HepG2 (cell line): Measurements from ENCODE around the gene SIVA1. TPM values are rescaled to one million over a fixed set of nuclear protein-coding genes. Genes with fewer than 3 reads are reported as not detected.

Source experiments
- ATAC-seq: fragments of 200-7000 bp; cut with Tn5 transposase; 3 replicates; pipeline ENCODE4 v1.9.1; 2020; ENCODE audit warnings: mild to moderate bottlenecking, moderate library complexity
- BruUV-seq: library from RNA; stranded (reverse); fragments of 400-500 nt; replicated peaks from 2 replicates; lab custom pipeline; 2021; lab: Mats Ljungman, UMichigan
- CTCF ChIA-PET: fragments of 300-600 bp; formaldehyde crosslinking; extraction: SDS; loops from one replicate; lab custom pipeline; 2021; ENCODE audit warnings: low total read pairs, inconsistent platforms, low intra/inter-chr PET ratio; lab: Yijun Ruan, JAX
- POLR2A ChIA-PET: fragments of 350-600 bp; sonication (Branson Sonifier 250); formaldehyde crosslinking; loops from one replicate; lab custom pipeline; 2020; ENCODE audit warnings: antibody characterized with exemption, inconsistent platforms; lab: Yijun Ruan, JAX
- DNase-seq: peaks from one replicate; pipeline ENCODE4 v3.0.0-alpha.2; 2015; ENCODE audit warnings: low spot score
- FAIRE-seq: peaks from 3 replicates; lab custom pipeline; 2011; peaks lifted over from hg19 to GRCh38; lab: Jason Lieb, UNC
- H2AFZ ChIP-seq: one replicate; pipeline ENCODE4 v1.6.1; 2011; ENCODE audit warnings: low read length, inconsistent platforms
- H3K27ac ChIP-seq: fragments of 300-600 bp; 3 replicates; pipeline ENCODE4 v1.8.0; 2011; ENCODE audit warnings: mixed run types, mild to moderate bottlenecking, mixed read lengths, low read length, inconsistent platforms; ENCODE audit not compliant: insufficient read depth; ENCODE audit errors: extremely low read length
- H3K27me3 ChIP-seq, 2 experiments: fragments of 200-600 bp in 1 of 2; 2 replicates in 1 of 2; 3 replicates in 1 of 2; pipeline versions ENCODE4 v1.6.0 to v1.8.0; 2011; ENCODE audit warnings: low read length in 2 of 2, mild to moderate bottlenecking in 2 of 2, moderate library complexity in 2 of 2, inconsistent platforms in 1 of 2; ENCODE audit not compliant: insufficient read depth in 2 of 2, control insufficient read depth in 1 of 2
- H3K36me3 ChIP-seq, 2 experiments: fragments of 200-600 bp in 1 of 2; replicated peaks in 1 of 2; 2 replicates in 1 of 2; 3 replicates in 1 of 2; pipeline versions ENCODE4 v1.5.1 to v1.8.0; 2011; ENCODE audit warnings: low read length in 2 of 2, inconsistent platforms in 1 of 2; ENCODE audit not compliant: insufficient read depth in 2 of 2, control insufficient read depth in 1 of 2
- H3K4me1 ChIP-seq: 2 replicates; pipeline ENCODE4 v1.5.1; 2012; ENCODE audit warnings: low read length, inconsistent platforms; ENCODE audit not compliant: insufficient read depth
- H3K4me2 ChIP-seq: 2 replicates; pipeline ENCODE4 v1.6.0; 2011; ENCODE audit warnings: low read depth, low read length, inconsistent platforms
- H3K4me3 ChIP-seq, 3 experiments: fragments of 200-600 bp in 1 of 3; sonication (generic), shearing (Covaris generic) in 1 of 3; replicated peaks in 1 of 3; 2 replicates each; pipeline ENCODE4 v1.5.1; 2011 to 2016; ENCODE audit warnings: low read length in 3 of 3, inconsistent platforms in 2 of 3, low read depth in 2 of 3, mild to moderate bottlenecking in 2 of 3, control low read depth in 1 of 3, mixed read lengths in 1 of 3; ENCODE audit not compliant: insufficient read depth in 1 of 3
- H3K79me2 ChIP-seq: one replicate; pipeline ENCODE4 v1.6.1; 2011; ENCODE audit warnings: low read length, inconsistent platforms; ENCODE audit not compliant: insufficient read depth
- H3K9ac ChIP-seq: 2 replicates; pipeline ENCODE4 v1.6.0; 2011; ENCODE audit warnings: mild to moderate bottlenecking, low read depth, low read length, inconsistent platforms; ENCODE audit not compliant: insufficient read depth
- H3K9me3 ChIP-seq: 2 replicates; pipeline ENCODE4 v1.5.1; 2012; ENCODE audit warnings: mild to moderate bottlenecking, low read length
- H4K20me1 ChIP-seq: 2 replicates; pipeline ENCODE4 v1.6.0; 2011; ENCODE audit warnings: inconsistent platforms, mild to moderate bottlenecking, low read length, moderate library complexity; ENCODE audit not compliant: insufficient read depth
- GATA4 ChIP-seq: sonication (generic); IDR thresholded peaks from 2 replicates; pipeline ENCODE4 v1.6.1; 2016; ENCODE audit warnings: antibody characterized with exemption, low read depth, borderline replicate concordance
- KDM1A ChIP-seq: IDR thresholded peaks from 2 replicates; pipeline ENCODE4 v1.6.1; 2016; ENCODE audit warnings: missing compliant biosample characterization
- KLF12 ChIP-seq: sonication (generic); formaldehyde crosslinking; IDR thresholded peaks from 2 replicates; pipeline ENCODE4 v1.4.0; 2020; ENCODE audit warnings: missing genetic modification reagents, borderline replicate concordance
- THAP11 ChIP-seq: IDR thresholded peaks from 2 replicates; pipeline ENCODE4 v1.6.1; 2016; ENCODE audit warnings: missing biosample characterization, missing genetic modification reagents
- ZFP82 ChIP-seq: sonication (generic); formaldehyde crosslinking; IDR thresholded peaks from 2 replicates; pipeline ENCODE4 v1.5.1; 2020; ENCODE audit warnings: mild to moderate bottlenecking, missing genetic modification reagents, borderline replicate concordance
- ZNF3 ChIP-seq: IDR thresholded peaks from 2 replicates; pipeline ENCODE4 v1.7.0; 2017; ENCODE audit warnings: inconsistent platforms
- ZNF629 ChIP-seq: sonication (generic); formaldehyde crosslinking; conservative IDR thresholded peaks from 2 replicates; pipeline ENCODE4 v1.5.0; 2020; ENCODE audit warnings: missing genetic modification reagents
- ZNF7 ChIP-seq: IDR thresholded peaks from 2 replicates; pipeline ENCODE4 v1.6.1; 2016; ENCODE audit warnings: missing biosample characterization, missing genetic modification reagents
- ZSCAN21 ChIP-seq: sonication (generic); formaldehyde crosslinking; IDR thresholded peaks from 2 replicates; pipeline ENCODE4 v1.8.0; 2022; ENCODE audit warnings: mild to moderate bottlenecking, missing genetic modification reagents, moderate library complexity, borderline replicate concordance
- WGBS: methylation state at CpG from one replicate; pipeline ENCODE4 v1.1.6; 2017; ENCODE audit warnings: low lambda C conversion rate; 5-methylcytosine and 5-hydroxymethylcytosine counted together
- in situ Hi-C: cut with HindIII; loops from 2 replicates; pipeline ENCODE4 v1.10.0; 2017; ENCODE audit warnings: low pct_unique_long_range_greater_than_20kb; ENCODE audit not compliant: extremely low pct_ligation_motif_present
- intact Hi-C: fragments of 100-400 bp; cut with micrococcal nuclease; formaldehyde crosslinking; loops from one replicate; pipeline ENCODE4 v1.10.0; 2022; ENCODE audit not compliant: unreplicated experiment
- polyA plus RNA-seq, 8 experiments: library from polyadenylated mRNA; depleted of rRNA in 3 of 8; stranded (reverse) in 7 of 8; unstranded in 1 of 8; fragments of >200 nt; fragmentation: Illumina TruSeq in 4 of 8; extraction: Trizol in 4 of 8; gene quantifications; 2 replicates each; pipeline versions ENCODE4 v1.2.1 to v1.2.3, GENCODE V29; 2011 to 2016; ENCODE audit warnings: low read depth in 4 of 8, missing spikeins in 1 of 8, mixed read lengths in 1 of 8; ENCODE audit not compliant: insufficient read depth in 1 of 8
- total RNA-seq, 5 experiments: library from RNA; depleted of rRNA; stranded (reverse); fragments of >200 nt; fragmentation: Illumina TruSeq; extraction: Trizol; gene quantifications; 2 replicates each; pipeline ENCODE4 v1.2.3, GENCODE V29; 2016; ENCODE audit warnings: low read depth in 1 of 5
- TF ChIP-seq, protein P1 (sequence below): sonication (generic); formaldehyde crosslinking; IDR thresholded peaks from 2 replicates; pipeline ENCODE4 v1.8.1; 2023; ENCODE audit warnings: mild to moderate bottlenecking, inconsistent platforms, moderate library complexity, missing genetic modification reagents, borderline replicate concordance

SIVA1 gene
- total and polyA plus RNA-seq, 2 of the 13 experiments (the other 11 are each of a cell fraction or from before 2014, with no cell fraction given), result 123 to 186 TPM

DNA sequence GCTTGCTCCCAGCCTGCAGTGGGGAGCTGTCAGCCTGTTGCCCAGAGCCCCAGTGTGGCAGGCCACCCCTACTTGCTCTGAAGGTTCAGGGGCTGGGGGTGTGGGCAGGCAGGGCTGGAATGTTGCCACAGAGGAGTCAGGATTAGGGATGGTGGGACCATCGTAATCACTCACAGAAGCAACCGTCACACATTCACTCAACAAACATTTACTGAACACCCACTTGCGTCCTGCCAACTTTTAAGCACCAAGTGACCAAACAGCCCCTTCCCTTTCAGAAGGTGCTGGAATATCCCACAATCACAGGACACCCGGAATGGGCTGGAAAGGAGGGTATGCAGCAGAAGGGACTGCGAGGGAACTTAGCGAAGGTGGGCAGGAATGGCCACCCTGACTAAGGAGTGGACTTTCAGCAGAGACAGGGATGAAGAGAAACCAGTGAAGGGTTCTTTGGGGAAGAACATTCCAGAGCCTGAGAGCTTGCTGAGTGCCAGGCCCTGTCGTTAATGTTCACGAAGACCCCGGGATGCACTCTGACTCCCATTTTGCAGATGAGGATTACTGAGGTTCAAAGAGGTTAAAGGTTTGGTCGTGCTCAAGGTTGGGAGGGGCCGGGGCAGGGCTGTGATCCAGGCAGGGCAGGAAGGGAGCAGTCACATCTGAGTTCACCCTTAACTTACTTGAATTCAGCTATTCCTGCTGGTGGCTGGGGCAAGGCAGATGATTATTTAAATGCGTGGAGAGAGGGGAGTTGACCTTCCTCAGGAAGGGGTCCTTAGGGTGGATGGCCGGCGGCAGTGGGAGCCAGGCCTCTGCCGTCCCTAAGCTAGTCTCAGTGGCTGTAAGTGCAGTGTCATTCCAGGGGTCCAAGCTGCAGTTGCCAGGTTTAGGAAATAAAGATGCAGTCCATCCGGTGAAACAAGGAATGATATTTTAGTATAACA is 45.6 kb downstream of the SIVA1 start:
- peaks cover 7% of the 10 kb centered on the region for H4K20me1 ChIP-seq
- peak overlapping the region; percentile 100 for H3K4me2 ChIP-seq
- FAIRE-seq (no peak), ATAC-seq (no peak), DNase-seq (no peak)
- peaks cover 67% of the 10 kb centered on the region for H3K4me1 ChIP-seq
- ChIA-PET CTCF (interaction anchor here (1.7 kb wide), 1 partner anchor 29 kb away, joined by 3 read pairs; no protein-coding TSS in a partner anchor), POLR2A (interaction anchor here (3.1 to 4.1 kb wide), 2 partner anchors 30 to 31 kb away, joined by 15 to 23 read pairs; no protein-coding TSS in a partner anchor)
- H3K27ac ChIP-seq, result peak overlapping the region; percentile 74
- peaks cover 14% of the 10 kb centered on the region for H3K79me2 ChIP-seq
- no peaks in the 10 kb centered on the region for H3K27me3 ChIP-seq
- peak overlapping the region; percentile 12 to 92 (median 74); a peak in 5 of 6 replicates for H3K4me3 ChIP-seq
- H3K36me3 ChIP-seq, result no peaks in the 10 kb centered on the region
- no TSS peak for BruUV-seq
- 28% methylated on average over 14 of the region's 16 CpGs for WGBS
- TF ChIP-seq, protein P1, sequence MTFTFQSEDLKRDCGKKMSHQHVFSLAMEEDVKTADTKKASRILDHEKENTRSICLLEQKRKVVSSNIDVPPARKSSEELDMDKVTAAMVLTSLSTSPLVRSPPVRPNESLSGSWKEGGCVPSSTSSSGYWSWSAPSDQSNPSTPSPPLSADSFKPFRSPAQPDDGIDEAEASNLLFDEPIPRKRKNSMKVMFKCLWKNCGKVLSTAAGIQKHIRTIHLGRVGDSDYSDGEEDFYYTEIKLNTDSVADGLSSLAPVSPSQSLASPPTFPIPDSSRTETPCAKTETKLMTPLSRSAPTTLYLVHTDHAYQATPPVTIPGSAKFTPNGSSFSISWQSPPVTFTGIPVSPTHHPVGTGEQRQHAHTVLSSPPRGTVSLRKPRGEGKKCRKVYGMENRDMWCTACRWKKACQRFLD (CRISPR knock-in tag), result 0 out of 2 replicates have a peak, but pooled peaks have one; percentile 2
- TF ChIP-seq THAP11 (CRISPR knock-in tag) (no peak), KLF12 (CRISPR knock-in tag) (0 out of 2 replicates have a peak, but pooled peaks have one; percentile 36), ZNF7 (CRISPR knock-in tag) (peak; percentile 48; the same call in 1 of the 2 replicates), GATA4 (0 out of 2 replicates have a peak, but pooled peaks have one; percentile 13), ZNF629 (CRISPR knock-in tag) (peak; percentile 94), KDM1A (CRISPR knock-in tag) (peak; percentile 16; the same call in 1 of the 2 replicates), ZFP82 (no peak), ZNF3 (CRISPR knock-in tag) (peak; percentile 98), ZSCAN21 (CRISPR knock-in tag) (peak; percentile 64; the same call in 1 of the 2 replicates)
- no peaks in the 10 kb centered on the region for H3K9me3 ChIP-seq
- H2AFZ ChIP-seq, result no peak overlapping the region
- peak overlapping the region; percentile 83; the same call in 1 of the 2 replicates for H3K9ac ChIP-seq
- intact Hi-C loops, result no loop called here
- in situ Hi-C loops, result no loop called here
